Urothelium cell line (cell line): ENCODE measurements around the gene INPP4A.

Experiments used
- DNase-seq: peaks from one replicate; pipeline ENCODE4 v3.0.0; 2011; ENCODE audit warnings: low spot score, mixed read lengths
- FAIRE-seq: peaks from 2 replicates; lab custom pipeline; 2011; peaks lifted over from hg19 to GRCh38; lab: Jason Lieb, UNC

INPP4A gene

DNA sequence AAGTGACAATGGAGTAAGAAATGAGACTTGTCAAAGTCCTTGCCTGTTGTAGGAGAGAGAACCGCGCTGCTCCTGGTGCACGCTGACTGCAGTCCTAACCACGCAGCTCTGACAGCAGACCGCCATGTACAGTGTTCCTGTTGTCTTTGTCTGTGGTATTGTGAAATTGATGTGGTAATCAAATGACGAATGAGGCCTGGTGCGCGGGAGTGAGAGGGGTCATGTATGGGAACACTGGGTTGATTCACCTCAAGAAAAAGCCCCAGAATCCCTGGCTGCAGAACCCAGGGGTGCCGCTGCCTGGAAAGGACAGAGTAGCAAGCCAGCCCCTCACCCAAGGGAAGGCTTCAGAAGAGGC lies 64.0 kb downstream of the INPP4A start:
- no peak for DNase-seq
- FAIRE-seq, result no peak

DNA sequence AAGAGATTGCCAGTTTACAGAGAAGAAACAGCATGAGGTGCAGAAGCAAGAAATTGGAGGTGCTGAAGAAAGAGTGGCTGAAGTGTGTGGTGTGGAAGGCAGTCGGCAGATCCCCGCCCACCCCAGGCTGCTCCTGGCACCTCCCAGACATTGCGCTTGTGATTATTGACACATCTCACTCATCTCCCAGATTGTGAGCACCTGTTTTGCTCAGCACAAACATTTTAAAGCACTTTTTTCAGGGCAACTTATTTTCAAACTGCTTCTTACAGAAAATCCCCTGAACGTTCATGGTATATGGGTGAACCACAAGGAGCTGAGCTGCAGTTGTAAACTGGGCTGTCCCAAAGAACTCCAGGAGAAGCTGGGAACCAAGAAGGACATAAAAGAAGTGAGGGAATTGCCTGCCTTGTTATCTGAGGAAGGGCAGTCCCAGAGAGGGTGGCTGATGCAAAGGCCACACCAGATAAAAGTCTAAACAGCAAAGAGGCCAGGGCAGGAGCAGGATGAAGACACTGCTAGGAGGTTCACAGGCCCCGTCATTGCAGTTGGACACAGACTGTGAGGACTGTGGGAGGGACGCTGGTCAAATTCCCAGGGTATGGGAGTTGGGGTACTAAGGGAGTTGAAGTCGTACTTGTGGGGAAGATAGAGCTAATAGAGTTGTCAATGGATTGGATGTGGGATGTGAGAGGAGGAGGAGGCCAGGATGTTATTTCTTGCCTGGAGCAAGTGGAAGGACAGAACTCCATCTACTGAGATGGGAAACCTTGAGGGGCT lies 65.1 kb downstream of the INPP4A start:
- DNase-seq, result no peak
- no peak for FAIRE-seq

GRCh38 chr2:98510322-98510662 lies 65.6 kb downstream of the INPP4A start:
- FAIRE-seq (no peak), DNase-seq (no peak)

DNA sequence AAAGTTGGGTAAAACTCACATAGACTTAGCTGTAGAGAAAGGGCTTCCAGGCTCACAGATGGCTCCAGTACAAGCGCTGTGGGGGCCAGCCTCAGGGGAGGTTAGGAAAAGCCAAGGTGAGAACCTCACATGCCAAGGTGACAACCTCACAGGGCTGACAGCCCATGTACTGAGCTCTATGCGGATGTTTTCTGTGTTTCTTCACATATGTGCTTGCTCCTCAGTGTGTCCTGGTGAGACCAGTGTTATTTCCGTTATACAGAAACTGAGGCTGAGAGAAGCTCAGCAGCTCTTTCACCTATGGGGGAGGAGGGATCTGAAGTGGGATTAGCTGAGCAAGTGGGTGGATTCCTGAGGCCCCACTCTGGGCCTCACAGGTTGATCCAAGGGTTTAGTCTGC lies 67.3 kb downstream of the INPP4A start:
- DNase-seq (no peak), FAIRE-seq (no peak)

DNA sequence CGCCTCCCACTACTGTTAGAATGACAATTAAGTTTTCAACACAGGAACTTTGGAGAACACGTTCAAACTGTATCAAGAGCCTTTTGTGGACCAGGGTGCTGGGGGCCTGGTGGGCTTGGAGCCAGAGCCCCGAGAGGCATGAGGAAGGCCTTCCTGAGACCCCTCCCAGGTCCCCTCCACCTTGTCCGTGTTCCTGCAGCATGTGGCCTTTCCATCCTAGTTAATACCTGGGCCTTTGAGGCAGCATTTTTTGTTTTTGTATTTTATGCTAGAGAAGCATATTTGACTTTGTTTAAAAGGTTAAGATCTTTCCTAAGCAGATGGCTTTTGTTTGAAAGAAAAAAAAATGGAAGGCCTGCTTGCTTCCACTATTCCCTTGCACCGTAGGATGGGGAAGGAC lies 68.0 kb downstream of the INPP4A start:
- DNase-seq, result no peak
- FAIRE-seq, result no peak

DNA sequence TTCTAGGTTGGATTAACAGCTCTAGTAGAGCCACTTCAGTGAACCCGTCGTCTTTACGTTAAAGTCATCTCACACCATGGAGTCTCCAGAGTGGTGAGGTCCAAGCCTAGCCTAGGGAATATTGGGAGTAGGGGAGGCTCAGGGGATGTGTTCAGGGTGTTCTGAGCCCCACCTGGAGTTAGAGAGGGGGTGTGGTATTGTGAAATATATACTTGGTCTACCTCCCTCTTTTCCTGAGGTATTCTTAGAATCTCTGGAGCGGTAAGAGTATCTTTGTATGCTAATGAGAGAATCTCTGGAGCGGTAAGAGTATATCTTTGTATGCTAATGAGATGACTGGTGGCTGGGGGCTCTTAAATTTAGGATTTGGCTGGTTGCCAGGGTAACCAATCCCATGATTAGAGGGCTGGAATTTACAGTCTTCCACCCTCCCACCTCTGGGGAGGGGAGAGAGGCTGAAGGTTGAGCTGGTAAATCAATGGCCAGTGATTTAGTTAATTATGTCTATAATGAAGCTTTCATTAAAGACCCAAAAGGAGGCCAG lies 69.5 kb downstream of the INPP4A start:
- DNase-seq (no peak), FAIRE-seq (no peak)

- FAIRE-seq (no peak), DNase-seq (no peak)
These were observed 70.2 kb downstream of the INPP4A start for GRCh38 chr2:98514879-98515249.

DNA sequence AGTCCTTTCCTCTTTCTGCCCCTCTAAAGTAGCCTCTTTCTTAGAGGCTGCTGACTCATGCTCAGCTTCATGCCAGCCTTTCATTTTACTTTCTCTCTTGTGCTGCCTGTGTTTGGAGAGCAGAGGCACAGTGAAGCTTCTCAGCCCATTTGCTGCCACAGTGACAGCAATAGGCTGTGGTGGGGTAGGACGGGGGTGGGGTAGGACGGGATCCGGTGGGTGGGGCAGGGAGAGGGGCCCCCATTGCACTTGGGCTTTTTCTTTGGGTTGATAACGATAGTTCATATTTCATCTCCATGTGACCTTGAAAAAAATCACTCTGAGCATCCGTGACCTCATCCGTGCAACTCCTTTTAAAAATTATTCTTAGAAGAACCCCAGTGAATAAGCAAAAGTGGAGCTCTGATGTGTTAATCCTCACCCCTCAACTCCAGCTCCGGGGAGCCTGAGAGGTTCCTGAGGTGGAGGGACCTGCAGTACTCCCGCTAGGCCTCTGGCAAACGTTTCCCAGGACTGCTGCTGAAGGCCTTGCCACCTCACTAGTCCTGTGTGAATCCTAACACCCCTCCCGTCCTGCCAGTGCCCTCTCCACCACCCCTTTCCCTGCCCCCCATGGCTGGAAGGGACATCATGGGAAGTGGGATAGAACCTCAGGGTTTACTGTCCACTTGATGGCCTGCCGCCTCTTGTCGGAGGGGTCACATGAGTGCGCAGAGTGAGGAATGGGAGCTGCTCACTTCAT lies 70.8 kb downstream of the INPP4A start:
- no peak for DNase-seq

DNA sequence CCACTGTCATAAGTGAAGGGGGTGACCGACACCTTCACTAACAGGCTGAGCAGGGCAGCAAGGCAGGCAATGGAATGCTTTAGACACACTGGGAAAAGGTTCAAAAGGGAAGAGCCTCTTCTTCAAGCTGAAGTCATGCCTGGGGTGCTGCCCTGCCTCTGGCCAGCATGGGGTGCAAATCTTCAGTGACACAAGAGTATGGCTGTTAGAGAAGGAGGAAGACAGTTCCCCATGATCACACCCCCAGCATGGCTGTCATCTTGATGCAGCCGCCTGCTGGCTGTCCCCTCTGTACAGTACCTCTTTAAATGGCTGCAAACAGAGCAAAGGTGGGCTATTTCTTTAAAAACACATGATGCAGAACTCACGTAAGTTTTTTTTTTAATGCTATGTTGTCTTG lies 71.9 kb downstream of the INPP4A start:
- FAIRE-seq, result no peak
- no peak for DNase-seq

More for the DNA sequence above, 70.8 kb downstream of the INPP4A start:
- no peak for FAIRE-seq

- DNase-seq (no peak), FAIRE-seq (no peak)
These were observed 73.0 kb downstream of the INPP4A start for GRCh38 chr2:98517636-98518035.

GRCh38 chr2:98518101-98518500 lies 73.4 kb downstream of the INPP4A start:
- FAIRE-seq, result no peak

DNA sequence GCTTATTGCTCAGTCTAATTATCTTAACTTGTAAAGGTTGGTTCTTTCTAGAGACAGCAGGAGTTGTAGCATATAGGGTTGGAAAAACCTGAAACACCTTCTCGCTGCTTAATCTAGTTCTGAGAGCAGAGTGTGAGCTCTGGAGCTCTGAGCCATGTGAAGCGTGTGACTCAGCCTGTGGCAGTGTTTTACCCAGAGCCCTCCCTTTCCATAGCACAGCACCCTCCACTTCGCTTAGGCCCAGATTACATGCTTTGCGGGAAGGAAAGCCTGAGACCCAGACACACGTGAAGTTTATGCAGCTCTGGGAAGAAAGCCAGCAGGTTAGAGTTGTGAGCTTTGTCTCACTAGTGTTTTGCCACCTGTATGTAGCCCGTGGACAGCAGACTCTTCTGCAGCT lies 74.5 kb downstream of the INPP4A start:
- DNase-seq (no peak), FAIRE-seq (no peak)

More at GRCh38 chr2:98518101-98518500, 73.4 kb downstream of the INPP4A start:
- DNase-seq, result no peak

GRCh38 chr2:98519851-98520250 lies 75.2 kb downstream of the INPP4A start:
- DNase-seq (no peak), FAIRE-seq (no peak)

DNA sequence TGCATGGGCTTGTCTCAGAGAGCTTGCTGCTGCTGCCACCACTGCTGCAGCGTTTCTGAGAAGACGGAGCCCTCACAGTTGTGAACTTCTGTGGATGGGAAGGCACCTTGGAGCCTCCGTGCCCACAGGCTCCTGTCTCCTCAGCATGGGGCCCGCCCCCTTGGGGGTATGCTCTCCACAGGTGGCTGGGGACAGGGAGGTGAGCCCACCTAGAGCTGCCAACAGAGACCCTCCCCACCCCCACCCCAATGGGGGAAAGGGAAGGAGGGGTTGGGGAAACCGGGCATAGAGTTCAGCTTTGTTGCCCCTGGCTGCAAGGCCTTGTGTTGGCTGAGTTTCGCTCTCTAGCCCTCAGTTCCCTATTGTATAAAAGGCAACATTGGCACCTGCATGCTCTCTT lies 76.1 kb downstream of the INPP4A start:
- DNase-seq, result no peak
- FAIRE-seq, result no peak

DNA sequence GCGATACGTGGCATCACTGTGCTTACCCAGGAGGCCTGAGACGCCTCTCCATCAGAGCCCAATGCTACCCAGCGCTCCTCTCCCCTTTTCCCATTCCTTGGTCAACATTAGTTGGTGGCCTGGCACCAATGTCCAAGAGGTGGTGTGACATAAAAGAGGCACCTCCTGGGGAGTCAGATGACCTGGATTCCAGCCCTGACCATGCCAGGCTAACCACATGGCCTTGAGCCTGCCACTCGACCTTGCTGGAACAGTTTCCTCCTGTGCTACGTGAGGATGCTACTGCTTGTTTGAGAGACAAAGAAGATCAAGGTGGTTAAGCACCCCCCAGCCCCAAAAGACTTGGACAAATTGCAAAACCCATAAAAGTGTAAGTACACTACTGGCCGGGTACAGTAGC lies 76.6 kb downstream of the INPP4A start:
- no peak for FAIRE-seq

GRCh38 chr2:98522854-98523253 lies 78.2 kb downstream of the INPP4A start:
- no peak for DNase-seq
- no peak for FAIRE-seq

More for the DNA sequence above, 76.6 kb downstream of the INPP4A start:
- DNase-seq, result no peak

- FAIRE-seq, result no peak
These were observed 79.5 kb downstream of the INPP4A start for GRCh38 chr2:98524168-98524567.

GRCh38 chr2:98528349-98528748 lies 83.7 kb downstream of the INPP4A start:
- DNase-seq (no peak), FAIRE-seq (no peak)

More at GRCh38 chr2:98524168-98524567, 79.5 kb downstream of the INPP4A start:
- no peak for DNase-seq

- no peak for FAIRE-seq
- DNase-seq, result no peak
These were observed 85.5 kb downstream of the INPP4A start for GRCh38 chr2:98530114-98530513.

GRCh38 chr2:98532756-98533155 lies 88.1 kb downstream of the INPP4A start:
- FAIRE-seq, result no peak
- no peak for DNase-seq

DNA sequence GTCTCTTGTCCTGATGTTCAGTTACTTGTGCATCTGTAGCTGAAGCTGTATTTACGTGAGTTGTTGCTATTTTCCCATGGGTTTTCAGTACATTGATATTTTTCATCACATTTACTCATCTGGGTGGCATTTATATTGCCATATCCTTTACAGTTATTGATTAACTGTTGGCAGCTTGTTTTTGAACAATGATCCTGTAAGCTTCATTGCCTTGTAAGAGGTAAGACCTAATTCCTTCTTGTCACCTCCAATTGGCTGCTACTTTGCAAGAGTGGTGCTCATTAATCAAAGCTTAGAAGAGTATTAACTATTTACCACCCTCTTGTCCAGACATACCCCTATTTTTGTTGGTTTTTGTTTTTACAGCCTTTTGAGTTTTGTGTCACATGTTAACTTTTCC lies 88.9 kb downstream of the INPP4A start:
- DNase-seq, result no peak
- no peak for FAIRE-seq

DNA sequence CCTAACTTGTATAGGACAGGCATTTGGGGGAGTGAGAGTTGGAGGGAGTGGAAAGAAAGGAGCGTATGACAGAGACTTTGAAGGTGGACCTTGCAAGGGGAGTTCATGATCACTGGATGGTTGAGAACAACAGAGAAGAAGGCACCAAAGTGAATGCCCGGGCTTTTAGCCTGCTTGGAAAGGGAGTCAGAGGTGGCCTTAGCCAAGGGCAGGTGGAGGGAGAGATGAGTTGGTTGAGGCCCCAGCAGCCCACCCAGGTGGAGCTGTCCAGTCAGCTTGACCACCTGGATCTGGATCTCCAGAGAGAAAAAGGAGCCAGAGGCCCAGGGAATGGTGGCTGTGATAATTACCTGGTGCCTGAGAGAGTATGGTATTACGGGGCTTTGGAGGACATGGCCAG lies 90.1 kb downstream of the INPP4A start:
- FAIRE-seq, result no peak
- no peak for DNase-seq
